ENCODE data around the gene OGFOD3. TPM values are rescaled to one million over a fixed set of nuclear protein-coding genes. Genes with fewer than 3 reads are reported as not detected.

The OGFOD3 gene
- total and polyA plus RNA-seq, 2 experiments from 2014 or later = 38.1 to 44.7 TPM

DNA sequence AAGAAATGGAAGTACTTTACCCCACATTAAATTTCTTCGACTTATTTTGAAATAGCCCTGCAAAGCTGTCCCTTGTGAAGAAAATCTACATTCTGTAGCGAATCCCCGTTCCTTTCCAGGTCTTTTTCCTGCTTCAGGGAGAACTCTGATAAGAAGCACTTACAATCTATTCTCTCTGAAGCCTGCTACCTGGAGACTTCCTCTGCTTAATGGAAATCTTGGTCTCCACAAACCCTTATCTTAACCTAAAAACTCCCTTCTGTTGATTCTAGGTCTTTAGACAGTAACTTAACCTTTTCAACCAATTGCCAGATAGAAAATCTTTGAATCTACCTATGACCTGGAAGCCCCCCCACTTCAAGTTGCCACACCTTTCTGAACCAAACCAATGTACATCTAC, 33.8 kb upstream of the OGFOD3 start:
- Histone ChIP-seq H3K36me3 (ENCODE audit: low read depth) (no peaks in the 10 kb centered on the region), H3K4me2 (ENCODE audit: unreplicated experiment) (no peak overlapping the region), H3F3A (ENCODE audit: insufficient read depth) (no peaks in the 10 kb centered on the region), H3K27ac (no peak overlapping the region), H3K9ac (no peak overlapping the region), H2AFZ (no peak overlapping the region), H3K9me3 (ENCODE audit: low read depth) (no peaks in the 10 kb centered on the region), H3K4me1 (ENCODE audit: insufficient read depth) (peaks cover 13% of the 10 kb centered on the region; the same call in 1 of the 2 replicates), H3K9me2 (ENCODE audit: insufficient read depth) (no peaks in the 10 kb centered on the region), H3K27me3 (replicated peaks; ENCODE audit: insufficient read depth) (no peaks in the 10 kb centered on the region), H4K20me1 (ENCODE audit: insufficient read depth) (no peaks in the 10 kb centered on the region), H3K79me2 (ENCODE audit: insufficient read depth) (peaks cover 18% of the 10 kb centered on the region), H3K4me3 (no peak overlapping the region)
- TF ChIP-seq EZH2phosphoT487 (IDR thresholded peaks at IDR 0.05; ENCODE audit: insufficient read depth, low read depth) = no peak
- TF ChIP-seq EZH2 (IDR thresholded peaks at IDR 0.05; ENCODE audit: insufficient read depth, poor library complexity, severe bottlenecking) = no peak
- DNase-seq = no peak
- in situ Hi-C loops (cut with MboI) = no loop called here
- 99 to 100% methylated on average over 3 of the region's 3 CpGs for WGBS, 2 experiments (ENCODE audit: low coverage in 1 of 2, low lambda C conversion rate in 2 of 2, missing lambda C conversion rate in 2 of 2)

DNA sequence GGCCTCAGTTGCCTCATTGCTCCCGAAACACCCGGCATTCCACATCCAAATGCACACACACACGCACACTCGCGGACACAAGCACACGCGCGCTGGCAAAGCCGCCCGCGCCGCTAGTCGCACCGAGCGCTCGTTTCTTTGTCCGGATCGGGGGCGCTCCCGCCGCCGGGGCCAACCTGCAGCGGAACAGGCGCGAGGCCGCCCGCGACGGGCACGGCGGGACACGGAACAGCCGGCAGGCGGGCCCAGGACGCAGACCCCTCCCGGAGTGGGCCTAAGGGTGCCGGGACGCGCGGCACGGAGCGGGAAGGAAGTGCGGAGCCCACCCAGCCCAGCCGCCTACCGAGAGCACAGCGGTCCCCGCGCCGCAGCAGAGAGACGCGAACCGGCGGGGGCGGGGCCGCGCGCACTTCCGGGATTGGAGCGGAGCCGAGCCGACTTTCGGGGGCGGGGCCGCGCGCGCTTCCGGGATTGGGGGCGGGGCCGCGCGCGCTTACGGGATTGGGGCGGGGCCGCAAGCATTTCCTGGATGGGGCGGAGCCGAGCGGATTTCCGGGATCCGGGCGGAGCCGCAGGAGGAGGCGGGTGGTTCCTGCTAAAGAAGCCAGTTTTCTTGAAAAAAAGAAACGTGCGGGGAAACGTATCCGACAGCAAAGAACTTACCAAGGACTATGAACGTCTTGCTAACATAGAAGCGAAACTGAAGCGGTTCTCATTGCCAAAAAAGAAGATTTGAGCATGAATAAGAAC, 32.1 kb upstream of the OGFOD3 start, which contains the start of gene CYBC1:
Gene CYBC1, minus strand, starts transcription at position 396 of the 750 bp plus-strand sequence. CDS start 1,498 bp downstream, outside the sequence.
- Histone ChIP-seq H2AFZ (peak within 1 kb of the TSS; percentile 85), H3K79me2 (ENCODE audit: insufficient read depth) (peaks cover 18% of the 10 kb centered on the region), H3K4me1 (ENCODE audit: insufficient read depth) (peaks cover 13% of the 10 kb centered on the region; the same call in 1 of the 2 replicates), H3K27ac (peak within 1 kb of the TSS; percentile 70), H3K27me3 (replicated peaks; ENCODE audit: insufficient read depth) (no peaks in the 10 kb centered on the region), H3K9me2 (ENCODE audit: insufficient read depth) (no peaks in the 10 kb centered on the region), H3F3A (ENCODE audit: insufficient read depth) (no peaks in the 10 kb centered on the region), H3K9ac (peak within 1 kb of the TSS; percentile 89), H3K4me2 (ENCODE audit: unreplicated experiment) (peak within 1 kb of the TSS; percentile 96), H3K4me3 (peak within 1 kb of the TSS; percentile 91), H3K9me3 (ENCODE audit: low read depth) (no peaks in the 10 kb centered on the region), H4K20me1 (ENCODE audit: insufficient read depth) (no peaks in the 10 kb centered on the region), H3K36me3 (ENCODE audit: low read depth) (no peaks in the 10 kb centered on the region)
- TF ChIP-seq EZH2phosphoT487 (IDR thresholded peaks at IDR 0.05; ENCODE audit: insufficient read depth, low read depth) (no peak), EZH2 (IDR thresholded peaks at IDR 0.05; ENCODE audit: insufficient read depth, poor library complexity, severe bottlenecking) (no peak)
- in situ Hi-C loops (cut with MboI) = no loop called here
- 1% methylated on average over 82 to 86 of the region's 91 CpGs for WGBS, 2 experiments (ENCODE audit: low coverage in 1 of 2, low lambda C conversion rate in 2 of 2, missing lambda C conversion rate in 2 of 2)
- peak; percentile 98 for DNase-seq

DNA sequence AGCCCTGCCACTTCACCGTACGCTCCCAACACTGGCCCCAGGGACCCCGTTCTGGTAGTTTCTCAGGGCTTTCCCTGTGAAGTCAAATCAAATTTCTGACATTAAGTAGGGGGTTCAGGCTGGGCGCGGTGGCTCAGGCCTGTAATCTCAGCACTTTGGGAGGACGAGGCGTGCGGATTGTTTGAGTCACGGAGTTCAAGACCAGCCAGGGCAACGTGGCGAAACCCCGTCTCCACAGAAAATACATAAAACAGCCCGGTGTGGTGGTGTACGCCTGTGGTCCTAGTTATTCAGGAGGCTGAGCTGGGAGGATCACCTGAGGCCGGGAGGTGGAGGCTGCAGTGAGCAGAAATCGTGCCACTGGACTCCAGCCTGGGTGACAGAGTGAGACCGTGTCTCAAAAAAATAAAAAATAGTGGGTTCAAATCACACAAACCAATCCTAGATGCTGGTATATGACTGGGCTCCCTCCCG, 31.5 kb upstream of the OGFOD3 start:
- Histone ChIP-seq H3K4me2 (ENCODE audit: unreplicated experiment) (peak overlapping the region; percentile 96), H3K4me3 (peak overlapping the region; percentile 91), H3K36me3 (ENCODE audit: low read depth) (no peaks in the 10 kb centered on the region), H3K9me3 (ENCODE audit: low read depth) (no peaks in the 10 kb centered on the region), H3K27ac (peak overlapping the region; percentile 54), H3F3A (ENCODE audit: insufficient read depth) (no peaks in the 10 kb centered on the region), H3K27me3 (replicated peaks; ENCODE audit: insufficient read depth) (no peaks in the 10 kb centered on the region), H4K20me1 (ENCODE audit: insufficient read depth) (no peaks in the 10 kb centered on the region), H3K9me2 (ENCODE audit: insufficient read depth) (no peaks in the 10 kb centered on the region), H3K79me2 (ENCODE audit: insufficient read depth) (peaks cover 18% of the 10 kb centered on the region), H3K4me1 (ENCODE audit: insufficient read depth) (peaks cover 13% of the 10 kb centered on the region; the same call in 1 of the 2 replicates), H2AFZ (peak overlapping the region; percentile 85), H3K9ac (peak overlapping the region; percentile 89)
- TF ChIP-seq EZH2phosphoT487 (IDR thresholded peaks at IDR 0.05; ENCODE audit: insufficient read depth, low read depth) = no peak
- TF ChIP-seq EZH2 (IDR thresholded peaks at IDR 0.05; ENCODE audit: insufficient read depth, poor library complexity, severe bottlenecking) = no peak
- 38 to 39% methylated on average over 18 of the region's 18 CpGs for WGBS, 2 experiments (ENCODE audit: low coverage in 1 of 2, low lambda C conversion rate in 2 of 2, missing lambda C conversion rate in 2 of 2)
- DNase-seq = peak; percentile 35
- in situ Hi-C loops (cut with MboI) = no loop called here

DNA sequence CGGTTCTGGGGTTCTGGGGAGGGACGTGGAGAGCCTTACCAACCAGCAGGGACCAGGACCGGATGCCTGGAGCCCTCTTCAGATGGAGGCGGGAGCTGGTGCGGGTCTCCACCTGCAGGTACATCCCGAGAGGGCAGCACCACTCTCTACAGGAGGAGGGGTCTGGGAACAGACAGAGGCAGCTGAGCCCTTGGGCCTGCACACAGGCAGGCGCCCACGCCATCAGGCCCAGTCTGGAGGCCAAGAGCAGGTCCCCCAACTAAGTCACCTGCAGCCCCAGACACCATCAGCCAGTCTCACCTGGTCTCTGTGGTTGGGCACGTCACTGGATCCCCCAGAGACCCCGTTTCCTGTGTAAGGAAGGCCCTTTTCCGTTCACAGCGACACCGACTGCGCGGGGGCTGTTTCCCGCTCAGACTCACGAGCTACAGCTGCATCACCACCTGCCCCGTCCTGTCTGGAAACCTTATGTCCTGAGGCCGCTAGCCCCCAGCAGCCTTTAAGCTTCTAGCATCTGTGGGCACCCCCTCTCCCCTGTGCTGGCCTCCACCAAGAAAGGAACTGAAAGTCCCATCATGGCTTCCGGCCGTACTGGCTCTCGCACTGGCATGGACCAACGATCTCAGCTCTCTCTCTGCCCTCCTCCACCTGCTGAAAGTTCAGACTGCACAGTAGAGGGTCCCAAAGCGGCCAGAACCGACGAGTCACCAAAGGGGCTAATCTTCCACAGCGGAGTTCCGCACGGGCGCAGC, 30.9 kb upstream of the OGFOD3 start:
- H3K27me3 ChIP-seq (replicated peaks; ENCODE audit: insufficient read depth) = no peaks in the 10 kb centered on the region

More for the DNA sequence above, 30.9 kb upstream of the OGFOD3 start:
- TF ChIP-seq EZH2phosphoT487 (IDR thresholded peaks at IDR 0.05; ENCODE audit: insufficient read depth, low read depth) = no peak
- no peak for TF ChIP-seq EZH2 (IDR thresholded peaks at IDR 0.05; ENCODE audit: insufficient read depth, poor library complexity, severe bottlenecking)
- Histone ChIP-seq H3K27ac (no peak overlapping the region), H3K79me2 (ENCODE audit: insufficient read depth) (peaks cover 18% of the 10 kb centered on the region), H3K9ac (peak overlapping the region; percentile 89; the same call in 1 of the 2 replicates), H4K20me1 (ENCODE audit: insufficient read depth) (no peaks in the 10 kb centered on the region), H3K4me1 (ENCODE audit: insufficient read depth) (peaks cover 13% of the 10 kb centered on the region; the same call in 1 of the 2 replicates), H3K4me2 (ENCODE audit: unreplicated experiment) (peak overlapping the region; percentile 96), H2AFZ (no peak overlapping the region), H3K9me2 (ENCODE audit: insufficient read depth) (no peaks in the 10 kb centered on the region), H3K9me3 (ENCODE audit: low read depth) (no peaks in the 10 kb centered on the region), H3K36me3 (ENCODE audit: low read depth) (no peaks in the 10 kb centered on the region), H3K4me3 (peak overlapping the region; percentile 91), H3F3A (ENCODE audit: insufficient read depth) (no peaks in the 10 kb centered on the region)
- in situ Hi-C loops (cut with MboI) = no loop called here
- 86 to 87% methylated on average over 30 of the region's 30 CpGs for WGBS, 2 experiments (ENCODE audit: low coverage in 1 of 2, low lambda C conversion rate in 2 of 2, missing lambda C conversion rate in 2 of 2)
- DNase-seq = no peak

Data from GM23248 (cell line).